Mesenchymal stem cell (in vitro differentiated cells and primary cell): Measurements from ENCODE around the gene MCUB.
A peak's percentile ranks its signal among the peaks of the same experiment; 100 is the strongest.

Experiments used
- DNase-seq: peaks from one replicate; pipeline ENCODE4 v3.0.0-alpha.2; 2013
- H2AFZ ChIP-seq: one replicate; pipeline ENCODE4 v1.6.1; 2013; ENCODE audit warnings: low read depth, mild to moderate bottlenecking, control low read depth, inconsistent platforms, low read length, moderate library complexity
- H2AK5ac ChIP-seq: 2 replicates; pipeline ENCODE4 v1.6.1; 2013; ENCODE audit warnings: low read length, moderate library complexity, mild to moderate bottlenecking, inconsistent platforms; ENCODE audit not compliant: severe bottlenecking
- H2BK120ac ChIP-seq: one replicate; pipeline ENCODE4 v1.6.1; 2013; ENCODE audit warnings: low read depth, mild to moderate bottlenecking, inconsistent platforms, low read length, moderate library complexity
- H2BK12ac ChIP-seq, 2 experiments: one replicate each; pipeline ENCODE4 v1.6.1; 2013; ENCODE audit warnings: inconsistent platforms in 2 of 2, low read length in 2 of 2, mild to moderate bottlenecking in 2 of 2, moderate library complexity in 2 of 2, control low read depth in 1 of 2
- H2BK15ac ChIP-seq: one replicate; pipeline ENCODE4 v1.6.1; 2013; ENCODE audit warnings: mild to moderate bottlenecking, low read depth, inconsistent platforms; ENCODE audit not compliant: poor library complexity, severe bottlenecking
- H2BK5ac ChIP-seq: 2 replicates; pipeline ENCODE4 v1.6.1; 2013; ENCODE audit warnings: low read depth, mild to moderate bottlenecking, low read length, control low read depth, inconsistent platforms; ENCODE audit not compliant: poor library complexity, severe bottlenecking
- H3K14ac ChIP-seq, 2 experiments: one replicate each; pipeline ENCODE4 v1.6.1; 2013; ENCODE audit warnings: inconsistent platforms in 2 of 2, low read length in 2 of 2, control low read depth in 1 of 2, mild to moderate bottlenecking in 1 of 2, moderate library complexity in 1 of 2
- H3K18ac ChIP-seq, 2 experiments: one replicate each; pipeline ENCODE4 v1.6.1; 2013; ENCODE audit warnings: inconsistent platforms in 2 of 2, low read length in 2 of 2, control low read depth in 1 of 2, low read depth in 1 of 2, mild to moderate bottlenecking in 1 of 2
- H3K23ac ChIP-seq, 2 experiments: one replicate each; pipeline ENCODE4 v1.6.1; 2013; ENCODE audit warnings: inconsistent platforms in 2 of 2, low read length in 2 of 2, mild to moderate bottlenecking in 2 of 2, moderate library complexity in 2 of 2, control low read depth in 1 of 2
- H3K27ac ChIP-seq: 2 replicates; pipeline ENCODE4 v1.5.1; 2013; ENCODE audit warnings: mild to moderate bottlenecking, moderate library complexity, low read length, control low read depth, inconsistent platforms; ENCODE audit not compliant: poor library complexity, severe bottlenecking
- H3K27me3 ChIP-seq, 2 experiments: 2 replicates each; pipeline versions ENCODE4 v1.6.1 to v1.7.0; 2013; ENCODE audit warnings: low read length in 2 of 2, mild to moderate bottlenecking in 2 of 2, moderate library complexity in 2 of 2, control low read depth in 1 of 2, inconsistent platforms in 1 of 2; ENCODE audit not compliant: control insufficient read depth in 1 of 2, insufficient read depth in 1 of 2
- H3K36me3 ChIP-seq, 2 experiments: 2 replicates each; pipeline versions ENCODE4 v1.6.1 to v1.7.0; 2013; ENCODE audit warnings: low read length in 2 of 2, control low read depth in 1 of 2, inconsistent platforms in 1 of 2, low read depth in 1 of 2, mild to moderate bottlenecking in 1 of 2; ENCODE audit not compliant: insufficient read depth in 2 of 2, control insufficient read depth in 1 of 2
- H3K4ac ChIP-seq, 2 experiments: one replicate each; pipeline ENCODE4 v1.6.1; 2013; ENCODE audit warnings: inconsistent platforms in 2 of 2, low read length in 2 of 2, mild to moderate bottlenecking in 2 of 2, moderate library complexity in 2 of 2, control low read depth in 1 of 2, low read depth in 1 of 2
- H3K4me1 ChIP-seq: 2 replicates; pipeline ENCODE4 v1.6.1; 2013; ENCODE audit warnings: low read depth, low read length, control low read depth; ENCODE audit not compliant: control insufficient read depth, insufficient read depth
- H3K4me2 ChIP-seq: 2 replicates; pipeline ENCODE4 v1.6.1; 2013; ENCODE audit warnings: low read length, mild to moderate bottlenecking, inconsistent platforms; ENCODE audit not compliant: poor library complexity, severe bottlenecking
- H3K4me3 ChIP-seq, 2 experiments: 2 replicates each; pipeline versions ENCODE4 v1.5.1 to v1.7.0; 2013; ENCODE audit warnings: low read length in 2 of 2, mild to moderate bottlenecking in 2 of 2, control low read depth in 1 of 2, low read depth in 1 of 2; ENCODE audit not compliant: insufficient read depth in 1 of 2
- H3K79me1 ChIP-seq: replicated peaks from 2 replicates; pipeline ENCODE4 v1.6.1; 2013; ENCODE audit warnings: mild to moderate bottlenecking, control low read depth, low read length, inconsistent platforms; ENCODE audit not compliant: poor library complexity, severe bottlenecking
- H3K9ac ChIP-seq: 2 replicates; pipeline ENCODE4 v1.7.0; 2013; ENCODE audit warnings: mild to moderate bottlenecking, low read length, moderate library complexity
- H3K9me3 ChIP-seq: 2 replicates; pipeline ENCODE4 v1.7.0; 2013; ENCODE audit warnings: mild to moderate bottlenecking, low read length; ENCODE audit not compliant: control insufficient read depth
- H4K8ac ChIP-seq: one replicate; pipeline ENCODE4 v1.6.1; 2013; ENCODE audit warnings: inconsistent platforms, mild to moderate bottlenecking, low read length, moderate library complexity
- H4K91ac ChIP-seq: one replicate; pipeline ENCODE4 v1.6.1; 2013; ENCODE audit warnings: mild to moderate bottlenecking, low read length, inconsistent platforms
- WGBS: methylation state at CpG from one replicate; pipeline ENCODE4 v1.1.7; 2013; ENCODE audit warnings: mixed read lengths; 5-methylcytosine and 5-hydroxymethylcytosine counted together

Gene MCUB

DNA sequence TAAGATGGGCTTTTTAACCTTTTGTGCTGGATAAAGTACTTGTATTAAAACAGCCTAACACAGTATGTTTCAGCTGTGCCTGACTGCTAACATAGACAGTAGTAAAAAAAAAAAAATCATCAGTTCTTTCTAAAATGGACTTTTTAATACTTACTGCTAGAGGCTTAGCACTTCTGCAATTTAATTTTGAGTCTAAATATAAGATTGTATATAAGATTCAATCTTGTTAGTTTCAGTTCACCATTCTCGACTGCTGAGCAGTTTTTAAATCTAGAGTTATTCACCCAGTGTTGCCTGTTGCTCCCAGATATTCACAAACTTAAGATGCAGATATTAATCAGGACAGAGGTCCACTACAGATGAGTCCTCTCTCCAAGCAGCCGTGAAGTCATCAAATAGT is 163.1 kb downstream of the MCUB start:
- DNase-seq = no peak
- H3K36me3 ChIP-seq = no peaks in the 10 kb centered on the region
- H3K27ac ChIP-seq = no peak overlapping the region
- H3K23ac ChIP-seq = no peak overlapping the region
- no peak overlapping the region for H3K18ac ChIP-seq
- H3K14ac ChIP-seq = no peak overlapping the region
- no peak overlapping the region for H2AK5ac ChIP-seq
- peaks cover 1% of the 10 kb centered on the region for H3K4me1 ChIP-seq
- H3K27me3 ChIP-seq = no peaks in the 10 kb centered on the region
- no peak overlapping the region for H3K9ac ChIP-seq
- 100% methylated on average over 2 of the region's 2 CpGs for WGBS
- H3K4ac ChIP-seq = no peak overlapping the region
- no peak overlapping the region for H3K4me3 ChIP-seq
- H2BK120ac ChIP-seq = no peak overlapping the region
- H4K8ac ChIP-seq = no peak overlapping the region
- no peak overlapping the region for H2AFZ ChIP-seq
- H3K9me3 ChIP-seq = no peaks in the 10 kb centered on the region
- H3K79me1 ChIP-seq = peaks cover 20% of the 10 kb centered on the region
- H2BK5ac ChIP-seq = no peak overlapping the region
- no peak overlapping the region for H2BK12ac ChIP-seq
- no peak overlapping the region for H2BK15ac ChIP-seq
- H4K91ac ChIP-seq = no peak overlapping the region
- H3K4me2 ChIP-seq = no peak overlapping the region

- Histone ChIP-seq H4K91ac (no peak overlapping the region), H2BK15ac (no peak overlapping the region)
- WGBS = 72% methylated on average over 5 of the region's 6 CpGs
Observed at GRCh38 chr4:109728385-109728784, 168.3 kb downstream of the MCUB start.

GRCh38 chr4:109729117-109729717 is 169.2 kb downstream of the MCUB start:
- 1% methylated on average over 21 of the region's 25 CpGs for WGBS
- H4K8ac ChIP-seq = no peak overlapping the region
- no peak overlapping the region for H2BK120ac ChIP-seq
- H3K14ac ChIP-seq = peak overlapping the region in 1 of 2 experiments; percentile 87
- H4K91ac ChIP-seq = no peak overlapping the region
- no peak overlapping the region for H2BK5ac ChIP-seq
- H3K27ac ChIP-seq = no peak overlapping the region
- peak; percentile 33 for DNase-seq
- H3K18ac ChIP-seq = peak overlapping the region in 1 of 2 experiments; percentile 98
- H2BK15ac ChIP-seq = no peak overlapping the region
- no peaks in the 10 kb centered on the region for H3K36me3 ChIP-seq
- peaks cover 3% of the 10 kb centered on the region for H3K4me1 ChIP-seq
- H3K9me3 ChIP-seq = no peaks in the 10 kb centered on the region
- no peak overlapping the region for H2AK5ac ChIP-seq
- H3K23ac ChIP-seq = no peak overlapping the region
- H3K79me1 ChIP-seq = peaks cover 19% of the 10 kb centered on the region
- H3K4me3 ChIP-seq = peak overlapping the region; percentile 84 to 95
- H3K9ac ChIP-seq = peak overlapping the region; percentile 93
- peak overlapping the region; percentile 100 for H2AFZ ChIP-seq
- peak overlapping the region; percentile 88 for H3K4me2 ChIP-seq
- peak overlapping the region in 1 of 2 experiments; percentile 19 for H3K4ac ChIP-seq
- no peaks in the 10 kb centered on the region for H3K27me3 ChIP-seq
- no peak overlapping the region for H2BK12ac ChIP-seq

More at GRCh38 chr4:109728385-109728784, 168.3 kb downstream of the MCUB start:
- Histone ChIP-seq H3K23ac (no peak overlapping the region), H3K18ac (no peak overlapping the region), H2BK120ac (no peak overlapping the region), H3K27me3 (no peaks in the 10 kb centered on the region), H3K79me1 (peaks cover 21% of the 10 kb centered on the region), H3K4me2 (no peak overlapping the region), H3K9me3 (no peaks in the 10 kb centered on the region), H2AK5ac (no peak overlapping the region), H3K27ac (no peak overlapping the region), H3K4ac (no peak overlapping the region), H4K8ac (no peak overlapping the region), H3K9ac (peak overlapping the region; percentile 93), H2AFZ (no peak overlapping the region), H3K4me3 (peak overlapping the region in 1 of 2 experiments; percentile 84), H3K4me1 (peaks cover 3% of the 10 kb centered on the region), H2BK12ac (no peak overlapping the region), H3K36me3 (no peaks in the 10 kb centered on the region), H2BK5ac (no peak overlapping the region), H3K14ac (no peak overlapping the region)
- no peak for DNase-seq

- Histone ChIP-seq H3K4me3 (peak within 1 kb of the TSS; percentile 84 to 95), H3K23ac (no peak within 1 kb of the TSS), H3K9me3 (no peaks in the 10 kb centered on the region), H3K79me1 (peaks cover 18% of the 10 kb centered on the region), H3K4me2 (peak within 1 kb of the TSS; percentile 99), H3K18ac (peak within 1 kb of the TSS; percentile 45 to 98), H4K91ac (peak within 1 kb of the TSS; percentile 80), H3K27me3 (no peaks in the 10 kb centered on the region), H2AK5ac (no peak within 1 kb of the TSS), H2BK5ac (peak within 1 kb of the TSS; percentile 35), H3K14ac (peak within 1 kb of the TSS in 1 of 2 experiments; percentile 87), H3K36me3 (no peaks in the 10 kb centered on the region), H3K27ac (peak within 1 kb of the TSS; percentile 76), H2BK120ac (no peak within 1 kb of the TSS), H4K8ac (peak within 1 kb of the TSS; percentile 72), H2BK15ac (peak within 1 kb of the TSS; percentile 55), H2BK12ac (peak within 1 kb of the TSS in 1 of 2 experiments; percentile 70), H2AFZ (peak within 1 kb of the TSS; percentile 100), H3K4ac (peak within 1 kb of the TSS; percentile 5 to 87), H3K4me1 (peaks cover 3% of the 10 kb centered on the region), H3K9ac (peak within 1 kb of the TSS; percentile 94)
- WGBS = under 1% methylated on average over 18 of the region's 83 CpGs
- DNase-seq = peak; percentile 75
Observed at GRCh38 chr4:109729718-109730618, 169.9 kb downstream of the MCUB start, which contains the start of gene PLA2G12A. TSS of gene PLA2G12A (minus strand) at chr4:109730070. CDS start at chr4:109729809, 261 bp downstream.
